Measurements from ENCODE around the gene SGPL1.
A peak's percentile ranks its signal among the peaks of the same experiment; 100 is the strongest.

The SGPL1 gene

DNA sequence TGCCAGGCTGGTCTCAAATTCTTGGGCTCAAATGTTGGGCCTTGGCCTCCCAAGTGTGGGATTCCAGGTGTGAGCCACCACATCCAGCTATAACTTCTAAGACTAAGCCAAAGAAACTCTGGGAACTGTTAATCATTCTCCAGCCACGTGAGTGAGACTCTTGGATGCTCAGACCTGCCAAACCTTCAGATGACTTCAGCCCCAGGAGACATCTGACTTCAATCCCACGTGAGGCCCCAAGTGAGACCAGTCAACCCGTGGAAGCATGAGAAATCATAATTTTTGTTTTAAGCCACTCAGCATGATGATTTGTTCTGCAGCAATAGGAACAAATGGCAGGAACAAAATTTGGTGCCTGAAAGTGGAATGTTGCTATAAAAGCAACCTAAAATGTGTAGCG lies 76.9 kb downstream of the SGPL1 start:
- DNase-seq (ENCODE audit: low read depth), result no peak
- TF ChIP-seq, protein P1, sequence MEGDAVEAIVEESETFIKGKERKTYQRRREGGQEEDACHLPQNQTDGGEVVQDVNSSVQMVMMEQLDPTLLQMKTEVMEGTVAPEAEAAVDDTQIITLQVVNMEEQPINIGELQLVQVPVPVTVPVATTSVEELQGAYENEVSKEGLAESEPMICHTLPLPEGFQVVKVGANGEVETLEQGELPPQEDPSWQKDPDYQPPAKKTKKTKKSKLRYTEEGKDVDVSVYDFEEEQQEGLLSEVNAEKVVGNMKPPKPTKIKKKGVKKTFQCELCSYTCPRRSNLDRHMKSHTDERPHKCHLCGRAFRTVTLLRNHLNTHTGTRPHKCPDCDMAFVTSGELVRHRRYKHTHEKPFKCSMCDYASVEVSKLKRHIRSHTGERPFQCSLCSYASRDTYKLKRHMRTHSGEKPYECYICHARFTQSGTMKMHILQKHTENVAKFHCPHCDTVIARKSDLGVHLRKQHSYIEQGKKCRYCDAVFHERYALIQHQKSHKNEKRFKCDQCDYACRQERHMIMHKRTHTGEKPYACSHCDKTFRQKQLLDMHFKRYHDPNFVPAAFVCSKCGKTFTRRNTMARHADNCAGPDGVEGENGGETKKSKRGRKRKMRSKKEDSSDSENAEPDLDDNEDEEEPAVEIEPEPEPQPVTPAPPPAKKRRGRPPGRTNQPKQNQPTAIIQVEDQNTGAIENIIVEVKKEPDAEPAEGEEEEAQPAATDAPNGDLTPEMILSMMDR (IDR thresholded peaks at IDR 0.05; ENCODE audit: insufficient read depth, low read depth, low read length, missing control alignments), result no peak
- H3K4me3 ChIP-seq (ENCODE audit: low read depth, low read length), result no peak overlapping the region

DNA sequence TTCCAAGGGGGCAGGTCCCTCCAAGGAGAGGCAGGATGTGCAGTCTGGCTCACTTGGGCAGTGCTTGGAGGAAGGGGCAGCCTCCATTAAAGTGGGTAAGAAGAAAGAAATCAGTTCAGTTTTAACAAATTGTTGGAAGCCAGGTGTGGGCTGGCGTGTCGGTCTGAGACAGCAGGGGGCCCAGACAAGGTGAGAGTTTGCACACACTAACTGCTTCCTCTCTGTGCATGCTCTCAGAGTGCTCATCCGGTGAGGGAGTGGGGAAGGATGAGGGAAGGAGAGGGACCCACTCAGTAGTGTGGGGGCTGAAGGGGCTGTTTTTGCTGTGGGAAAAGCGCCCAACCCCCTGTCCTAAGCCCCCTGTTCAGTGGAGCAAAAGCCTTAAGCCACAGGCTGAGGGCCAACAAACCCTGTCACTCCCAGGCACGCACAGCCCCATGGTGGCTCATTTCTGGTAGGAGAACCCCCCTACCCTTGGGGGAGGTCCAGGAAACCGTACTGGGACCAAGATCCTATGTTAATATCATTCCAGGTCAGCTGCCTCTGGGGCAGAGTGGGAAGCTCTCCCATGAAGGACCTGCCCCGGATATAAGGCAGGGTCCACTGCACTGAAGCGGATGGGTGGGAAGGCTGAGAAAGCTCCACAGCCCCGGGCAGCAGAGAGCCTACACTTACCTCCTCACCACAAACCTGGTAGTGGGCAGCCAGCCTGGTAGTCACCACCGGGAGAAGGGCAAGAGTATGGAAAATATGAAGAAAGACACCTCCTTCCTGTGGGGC lies 77.7 kb downstream of the SGPL1 start:
- TF ChIP-seq, protein P1 (IDR thresholded peaks at IDR 0.05; ENCODE audit: insufficient read depth, low read depth, low read length, missing control alignments), result no peak
- peak; percentile 9 for DNase-seq (ENCODE audit: low read depth)
- H3K4me3 ChIP-seq (ENCODE audit: low read depth, low read length), result no peak overlapping the region

DNA sequence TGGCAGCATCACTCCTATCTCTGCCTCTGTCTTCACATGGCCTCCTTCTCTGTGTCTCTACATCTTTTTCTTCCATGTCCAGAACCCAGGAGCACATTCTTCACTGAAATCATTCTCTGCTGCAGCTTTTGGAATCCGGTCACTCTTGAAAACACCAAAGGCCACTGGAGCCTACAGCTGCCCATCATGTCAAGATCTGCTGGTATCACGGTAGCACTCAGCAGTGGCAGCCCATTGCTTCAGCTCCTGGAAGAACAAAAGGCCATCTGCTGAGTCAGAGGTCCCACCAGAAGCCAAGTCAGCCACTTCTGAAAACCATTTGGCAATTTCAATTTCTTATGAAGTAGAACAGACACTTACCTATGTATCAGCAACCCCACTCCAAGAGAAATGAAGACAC lies 78.7 kb downstream of the SGPL1 start:
- TF ChIP-seq, protein P1 (IDR thresholded peaks at IDR 0.05; ENCODE audit: insufficient read depth, low read depth, low read length, missing control alignments), result no peak
- no peak overlapping the region for H3K4me3 ChIP-seq (ENCODE audit: low read depth, low read length)
- DNase-seq (ENCODE audit: low read depth), result no peak

DNA sequence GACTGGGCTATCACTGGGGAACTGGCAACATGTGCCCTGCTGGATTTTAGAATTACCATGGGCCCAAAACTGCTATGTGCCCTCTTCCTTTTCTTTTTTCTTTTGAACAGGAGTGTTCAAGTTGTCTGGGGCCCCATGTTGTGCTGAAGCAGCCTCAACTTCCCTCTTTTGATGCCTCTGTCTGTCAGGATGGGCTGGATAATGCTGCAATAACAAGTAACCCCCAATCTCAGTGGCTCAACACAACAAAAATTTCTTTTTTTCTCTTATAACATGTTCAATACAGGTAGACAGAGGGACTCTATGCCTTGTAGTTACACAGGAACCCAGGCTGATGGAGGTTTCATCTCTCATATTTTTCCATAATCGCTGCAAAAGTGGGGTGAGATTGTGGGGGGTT lies 80.8 kb downstream of the SGPL1 start:
- TF ChIP-seq, protein P1 (IDR thresholded peaks at IDR 0.05; ENCODE audit: insufficient read depth, low read depth, low read length, missing control alignments), result no peak
- DNase-seq (ENCODE audit: low read depth), result no peak
- H3K4me3 ChIP-seq (ENCODE audit: low read depth, low read length), result no peak overlapping the region

DNA sequence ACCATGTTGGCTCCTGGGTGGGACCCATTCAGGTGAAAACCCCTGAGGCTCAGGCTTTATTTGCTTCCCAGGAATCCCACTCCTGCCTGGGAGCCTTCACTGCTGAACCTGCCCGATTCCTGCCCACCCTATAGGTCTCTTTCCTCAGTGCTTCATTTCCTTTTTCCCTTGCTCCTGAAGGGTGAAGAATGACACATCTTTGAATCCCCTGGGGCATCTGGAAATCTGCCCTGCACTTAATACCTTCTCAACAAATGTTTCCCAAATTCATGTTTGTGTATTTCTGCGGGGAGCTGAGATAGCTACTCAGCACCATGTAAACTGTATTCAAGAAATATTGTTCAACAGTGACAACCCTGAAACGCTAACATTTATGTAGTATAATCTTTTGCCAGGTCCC lies 82.9 kb downstream of the SGPL1 start:
- DNase-seq (ENCODE audit: low read depth), result no peak
- no peak overlapping the region for H3K4me3 ChIP-seq (ENCODE audit: low read depth, low read length)
- TF ChIP-seq, protein P1 (IDR thresholded peaks at IDR 0.05; ENCODE audit: insufficient read depth, low read depth, low read length, missing control alignments), result no peak

DNA sequence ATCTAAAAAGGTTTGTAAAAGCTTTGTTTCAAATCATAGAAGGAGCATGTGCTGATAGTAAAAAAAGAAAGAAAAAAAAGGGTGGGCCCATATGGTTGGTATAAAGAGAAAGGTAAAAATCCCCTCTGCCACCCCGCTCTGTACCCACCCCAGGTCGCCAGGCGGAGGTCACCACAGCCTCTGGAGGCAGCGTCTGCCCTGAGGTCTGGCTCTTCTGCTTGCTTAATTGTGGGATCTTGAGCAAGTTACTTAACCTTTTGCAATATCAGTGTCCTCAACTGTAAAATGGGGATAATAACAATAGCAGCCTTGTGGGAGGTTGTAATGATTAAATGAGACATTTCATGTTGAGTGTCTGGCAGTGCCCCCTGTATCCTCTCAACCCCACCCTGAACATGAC lies 83.3 kb downstream of the SGPL1 start:
- no peak for DNase-seq (ENCODE audit: low read depth)
- TF ChIP-seq, protein P1 (IDR thresholded peaks at IDR 0.05; ENCODE audit: insufficient read depth, low read depth, low read length, missing control alignments), result no peak
- H3K4me3 ChIP-seq (ENCODE audit: low read depth, low read length), result no peak overlapping the region
